GM13976 (cell line): ENCODE data around the gene RIT2.

Experiments
- DNase-seq: peaks from one replicate; pipeline ENCODE4 v3.0.0; 2012; ENCODE audit warnings: low spot score
- CTCF ChIP-seq: IDR thresholded peaks from 2 replicates; pipeline ENCODE4 v1.5.1; 2012; ENCODE audit warnings: borderline replicate concordance, mild to moderate bottlenecking; ENCODE audit not compliant: insufficient read depth; ENCODE audit errors: extremely low read depth, missing control alignments, control extremely low read depth
- in situ Hi-C: fragments of 300-500 bp; cut with MboI; formaldehyde crosslinking; loops from one replicate; pipeline ENCODE4 v1.12.0; 2022; ENCODE audit warnings: low sequenced_read_pairs, mixed read lengths, inconsistent platforms; ENCODE audit not compliant: unreplicated experiment

RIT2 gene

DNA sequence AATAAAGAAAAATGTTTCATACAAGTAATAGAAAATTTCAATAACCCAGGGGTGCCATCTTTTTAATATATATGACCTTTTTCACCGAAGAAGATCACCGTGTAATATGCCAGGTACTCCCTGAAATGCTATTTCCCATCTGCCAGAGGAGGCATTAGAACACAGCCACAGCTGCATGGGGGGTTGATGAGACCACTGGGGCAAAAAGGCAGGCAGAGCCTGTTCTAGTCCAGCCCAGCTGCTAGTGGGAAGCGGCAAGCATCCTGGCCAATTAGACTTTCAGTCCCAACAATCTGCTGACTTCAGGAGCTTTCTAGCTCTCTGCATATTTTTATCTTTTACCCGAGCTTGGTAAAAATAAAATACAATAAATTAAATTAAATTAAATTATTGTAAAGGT lies 362.6 kb downstream of the RIT2 start:
- in situ Hi-C loops = no loop called here
- TF ChIP-seq CTCF = no peak
- no peak for DNase-seq

- no peak for TF ChIP-seq CTCF
- no peak for DNase-seq
- in situ Hi-C loops = no loop called here
These were observed 368.7 kb downstream of the RIT2 start for GRCh38 chr18:42746794-42747193.

DNA sequence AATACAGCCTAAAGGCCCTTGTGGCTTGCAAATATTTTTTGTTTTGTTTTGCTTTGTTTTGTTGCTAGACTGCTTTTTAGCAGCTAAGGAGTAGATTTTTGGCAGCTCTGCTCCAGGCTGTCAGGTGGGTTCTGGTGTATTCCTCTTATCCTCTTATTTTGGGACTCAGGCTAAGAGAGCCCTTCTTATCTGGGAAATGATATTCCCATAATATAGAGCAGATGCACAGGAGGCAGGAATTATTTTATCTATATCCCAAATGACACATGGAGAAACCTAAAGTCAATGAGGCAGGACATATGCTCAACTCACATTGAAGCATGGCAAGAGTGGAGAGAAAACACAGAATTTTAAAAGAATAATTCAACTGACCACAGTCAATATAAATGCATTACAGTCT lies 369.6 kb downstream of the RIT2 start:
- in situ Hi-C loops = no loop called here
- no peak for DNase-seq
- TF ChIP-seq CTCF = no peak

- in situ Hi-C loops = no loop called here
- TF ChIP-seq CTCF = no peak
- DNase-seq = no peak
These were observed 370.3 kb downstream of the RIT2 start for GRCh38 chr18:42745171-42745570.

DNA sequence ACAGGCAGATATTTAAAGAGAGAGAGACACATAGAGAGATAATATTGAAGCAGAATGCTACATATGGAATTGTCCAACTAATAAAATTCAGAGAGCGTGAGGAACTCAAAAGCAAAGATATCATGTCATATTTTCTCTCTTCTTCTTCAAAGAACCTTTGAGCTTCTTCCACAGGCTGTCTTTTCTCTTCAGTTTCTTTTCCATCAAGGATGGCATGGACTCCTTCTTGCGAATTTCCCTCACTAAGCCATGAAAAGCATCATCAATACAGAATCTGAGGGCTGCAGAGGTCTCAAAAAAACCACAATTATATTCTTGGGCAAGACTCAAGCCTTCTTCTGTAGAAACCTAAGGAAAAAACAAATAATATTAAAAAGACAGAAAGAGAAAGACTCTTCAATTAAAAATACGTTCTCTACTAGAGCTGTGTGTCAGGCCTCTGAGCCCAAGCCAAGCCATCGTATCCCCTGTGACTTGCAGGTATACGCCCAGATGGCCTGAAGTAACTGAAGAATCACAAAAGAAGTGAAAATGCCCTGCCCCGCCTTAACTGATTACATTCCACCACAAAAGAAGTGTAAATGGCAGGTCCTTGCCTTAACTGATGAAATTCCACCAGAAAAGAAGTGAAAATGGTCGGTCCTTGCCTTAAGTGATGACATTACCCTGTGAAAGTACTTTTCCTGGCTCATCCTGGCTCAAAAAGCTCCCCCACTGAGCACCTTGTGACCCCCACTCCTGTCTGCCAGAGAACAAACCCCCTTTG lies 371.9 kb downstream of the RIT2 start:
- TF ChIP-seq CTCF = no peak
- DNase-seq = no peak
- in situ Hi-C loops = no loop called here

DNA sequence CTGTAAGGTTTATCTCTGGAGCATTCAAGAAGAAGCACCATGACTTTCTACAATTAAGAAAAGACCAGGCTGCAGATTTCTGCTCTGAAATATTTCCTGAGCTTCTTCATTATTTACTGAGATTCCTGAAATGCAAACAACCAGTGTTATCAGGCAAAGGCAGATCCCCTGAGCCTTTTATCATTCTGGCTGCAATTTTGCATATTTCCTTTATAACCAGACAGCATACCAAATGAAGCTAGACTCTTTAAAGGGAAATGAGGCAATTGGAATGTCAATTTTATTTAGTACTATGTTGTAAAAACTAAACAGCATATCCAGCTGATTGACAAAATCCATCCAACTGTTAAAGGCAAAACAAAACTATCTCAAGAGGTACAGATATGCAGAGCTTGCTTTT lies 372.5 kb downstream of the RIT2 start:
- in situ Hi-C loops = no loop called here

More for the DNA sequence above, 372.5 kb downstream of the RIT2 start:
- DNase-seq = no peak
- TF ChIP-seq CTCF = no peak
